ENCODE results near the gene CERS6.

CERS6 gene

DNA sequence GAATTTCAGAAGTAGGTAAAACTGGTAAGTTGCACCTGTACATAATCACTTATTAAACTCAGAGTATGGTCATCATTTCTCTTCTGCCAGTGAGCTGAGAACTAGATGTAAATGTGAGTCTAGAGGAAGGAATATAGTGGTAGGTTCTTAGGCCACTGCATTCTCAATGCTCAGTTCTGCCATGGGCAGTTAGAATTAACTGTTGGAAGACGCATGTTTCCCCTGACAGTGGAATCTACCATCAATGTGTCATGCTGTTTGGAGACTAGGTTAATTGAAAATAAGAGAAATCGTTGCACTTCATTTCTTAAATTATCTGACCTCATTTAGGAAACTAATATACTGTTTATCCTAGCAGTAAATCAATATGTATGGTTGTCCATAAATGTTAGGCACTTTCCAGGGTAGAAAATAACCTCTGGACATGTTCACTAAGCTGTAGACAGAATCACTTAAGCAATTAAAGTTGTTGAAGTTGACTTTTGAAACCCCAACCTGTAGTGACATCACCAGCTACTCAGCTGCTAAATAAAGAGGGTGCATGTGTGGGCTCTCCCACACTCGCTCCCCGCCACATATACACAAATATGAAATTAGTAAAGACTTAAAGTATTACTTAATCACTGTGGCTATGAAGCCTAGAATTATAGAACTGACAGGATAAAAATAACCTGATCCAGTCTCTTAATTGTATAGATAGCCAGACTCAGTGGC lies 254.8 kb downstream of the CERS6 start:
- no peak for DNase-seq

DNA sequence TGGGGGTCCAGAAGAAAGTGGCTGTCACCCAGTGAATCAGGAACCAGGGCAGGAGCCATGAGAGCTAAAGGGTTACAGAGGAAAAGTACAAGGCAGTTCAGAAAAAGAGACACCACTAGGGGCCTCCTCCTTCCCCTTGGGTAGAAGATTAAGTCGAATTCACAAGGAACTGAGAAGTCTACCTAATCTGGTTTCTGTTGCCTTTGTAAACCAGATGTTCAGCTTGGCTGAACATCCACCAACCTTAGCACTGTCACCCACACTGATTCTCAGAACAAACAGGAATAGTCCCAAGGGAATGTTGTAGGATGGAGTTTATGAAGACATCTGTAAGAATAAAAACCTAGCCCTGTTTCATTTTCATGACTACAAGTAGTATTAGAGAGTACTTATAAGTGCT lies 256.0 kb downstream of the CERS6 start:
- DNase-seq: no peak

DNA sequence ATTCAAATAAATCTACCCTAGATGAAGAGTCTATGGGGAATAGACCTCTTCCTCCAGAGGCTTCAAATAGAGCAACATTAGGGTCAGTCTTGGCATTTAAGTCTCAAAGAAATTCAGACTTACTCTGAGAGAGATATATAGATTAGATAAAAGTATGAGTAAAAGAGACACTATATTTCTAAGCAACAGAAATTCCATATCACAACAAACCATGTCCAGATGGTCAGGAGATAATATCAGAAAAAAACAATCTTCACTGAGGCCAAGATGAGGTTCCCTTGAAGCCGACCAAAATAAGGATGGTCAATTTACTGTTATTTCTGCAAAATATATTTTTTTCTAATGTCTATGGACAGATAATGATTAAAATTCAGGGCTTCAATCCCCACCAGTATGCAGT lies 257.3 kb downstream of the CERS6 start:
- no peak for DNase-seq

GRCh38 chr2:168715849-168716248 lies 259.8 kb downstream of the CERS6 start:
- no peak for DNase-seq

DNA sequence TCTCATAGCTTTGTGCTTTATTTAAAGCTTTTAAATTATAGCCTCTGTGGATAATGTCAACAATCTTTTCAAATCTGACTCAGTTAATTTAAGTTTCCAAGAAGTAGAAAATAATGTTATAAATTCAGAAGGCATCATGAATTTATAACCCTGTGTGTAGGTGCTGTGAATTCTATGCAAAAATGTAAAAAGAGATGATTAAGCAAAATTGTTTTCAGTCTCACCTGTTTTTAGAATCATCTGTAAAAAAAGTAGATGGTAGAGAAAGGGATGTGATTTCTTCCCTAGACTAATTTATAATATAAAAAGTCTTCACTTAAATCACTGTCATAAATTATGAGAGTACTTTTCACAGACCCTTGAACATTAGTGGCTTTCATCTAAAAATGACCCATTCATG lies 260.8 kb downstream of the CERS6 start:
- no peak for DNase-seq

DNA sequence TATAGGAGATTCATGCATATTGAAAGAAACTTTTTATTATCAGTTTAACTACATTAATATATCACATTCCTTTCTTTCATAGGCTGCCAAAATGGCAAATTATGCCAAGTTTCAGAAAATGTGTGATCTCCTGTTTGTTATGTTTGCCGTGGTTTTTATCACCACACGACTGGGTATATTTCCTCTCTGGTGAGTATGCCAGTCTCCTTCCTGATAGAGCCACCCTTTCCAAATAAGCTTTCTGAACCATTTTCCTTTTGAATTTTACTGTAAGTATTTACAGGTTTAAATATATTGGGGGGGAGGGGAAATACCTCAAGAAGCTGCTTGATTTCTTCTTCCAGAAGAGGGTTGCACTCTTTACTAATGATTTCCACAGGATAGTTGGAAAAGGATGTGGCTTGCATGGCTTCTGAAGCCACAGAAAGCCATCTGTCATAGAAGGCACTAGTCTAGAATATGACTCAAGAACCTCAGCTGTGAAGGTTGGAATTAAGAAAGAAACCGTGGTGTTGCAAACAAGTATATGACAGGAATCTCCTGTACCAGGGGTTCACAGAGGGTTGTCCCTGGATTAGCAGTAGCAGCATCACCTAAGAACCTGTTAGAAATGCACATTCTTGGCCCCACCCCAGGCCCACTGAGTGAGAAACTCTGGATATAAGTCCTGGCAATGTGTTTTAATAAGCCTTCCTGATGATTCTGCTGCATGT lies 261.9 kb downstream of the CERS6 start:
- DNase-seq: no peak

GRCh38 chr2:168718622-168719021 lies 262.6 kb downstream of the CERS6 start:
- no peak for DNase-seq

DNA sequence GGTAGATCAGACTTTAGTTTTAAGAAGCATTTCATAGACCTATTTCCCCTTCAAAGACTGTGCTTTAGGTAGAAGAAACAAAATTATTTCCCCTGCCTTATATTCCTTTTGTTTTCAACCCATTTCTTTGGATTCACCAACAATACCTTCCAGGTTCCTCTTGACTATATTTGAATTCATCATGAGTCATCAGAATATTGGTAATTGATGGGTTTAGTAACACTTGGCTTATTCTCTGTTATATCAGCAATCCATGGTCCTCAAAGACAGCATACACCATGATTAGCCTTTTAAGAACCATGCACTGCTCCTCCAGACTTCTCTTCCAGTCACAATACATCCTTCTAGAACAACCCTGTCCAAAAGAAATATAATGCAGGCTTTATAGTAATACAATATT lies 263.4 kb downstream of the CERS6 start:
- DNase-seq: no peak

GRCh38 chr2:168722592-168722991 lies 266.5 kb downstream of the CERS6 start:
- DNase-seq: no peak

DNA sequence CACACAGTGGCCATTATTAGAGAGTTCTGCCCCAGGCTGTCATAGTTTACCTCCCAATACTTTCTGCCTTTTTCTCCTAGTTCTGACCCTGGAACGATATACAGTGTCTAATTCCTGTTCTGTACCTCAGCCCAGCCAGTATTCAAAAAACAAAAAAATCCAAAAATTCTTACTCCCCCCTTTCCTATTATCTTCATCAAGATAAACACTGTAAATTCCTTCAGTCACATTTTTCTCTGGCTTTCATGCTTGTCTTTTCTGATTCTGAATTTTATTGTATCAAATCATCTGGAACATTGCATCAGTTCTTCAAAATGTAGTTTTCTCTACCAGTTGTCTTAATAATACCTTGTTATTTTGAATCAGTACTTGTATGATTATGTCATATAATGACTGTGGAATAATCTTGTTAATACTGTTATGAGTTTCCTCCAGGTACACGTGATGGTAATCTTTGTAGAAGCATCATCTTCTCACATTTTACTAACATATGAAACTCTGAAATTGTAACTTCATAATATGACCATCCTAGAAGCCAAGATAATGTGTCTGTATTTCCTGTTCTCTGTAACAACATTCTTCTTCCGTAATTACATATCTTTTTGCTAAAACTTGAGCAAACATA lies 267.3 kb downstream of the CERS6 start:
- DNase-seq: no peak

- no peak for DNase-seq
Observed at GRCh38 chr2:168726375-168726774, 270.3 kb downstream of the CERS6 start.

DNA sequence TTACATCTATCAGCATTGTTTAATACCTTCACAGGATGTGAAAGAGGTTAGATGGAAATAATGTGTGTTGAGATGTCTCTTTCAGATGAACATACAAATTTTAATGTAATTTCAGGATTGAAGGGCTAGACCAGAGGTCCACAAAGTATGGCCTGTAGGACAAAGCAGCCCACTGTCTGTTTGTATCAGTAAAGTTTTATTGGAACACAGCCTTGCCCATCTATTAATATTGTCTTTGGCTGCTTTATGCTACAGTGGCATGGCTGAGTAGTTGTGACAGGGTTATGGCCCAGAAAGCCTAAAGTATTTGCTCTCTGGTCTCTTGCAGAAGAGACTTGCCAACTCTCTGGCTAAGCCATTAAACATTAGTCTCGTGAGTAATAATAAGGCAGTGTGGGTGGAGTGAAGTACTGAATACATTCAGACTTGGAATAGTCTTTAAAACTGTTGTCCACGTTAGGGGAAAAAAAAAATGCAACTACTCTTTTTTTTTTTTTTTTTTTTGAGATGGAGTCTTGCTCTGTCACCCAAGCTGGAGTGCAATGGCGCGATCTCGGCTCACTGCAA lies 271.9 kb downstream of the CERS6 start:
- no peak for DNase-seq

DNA sequence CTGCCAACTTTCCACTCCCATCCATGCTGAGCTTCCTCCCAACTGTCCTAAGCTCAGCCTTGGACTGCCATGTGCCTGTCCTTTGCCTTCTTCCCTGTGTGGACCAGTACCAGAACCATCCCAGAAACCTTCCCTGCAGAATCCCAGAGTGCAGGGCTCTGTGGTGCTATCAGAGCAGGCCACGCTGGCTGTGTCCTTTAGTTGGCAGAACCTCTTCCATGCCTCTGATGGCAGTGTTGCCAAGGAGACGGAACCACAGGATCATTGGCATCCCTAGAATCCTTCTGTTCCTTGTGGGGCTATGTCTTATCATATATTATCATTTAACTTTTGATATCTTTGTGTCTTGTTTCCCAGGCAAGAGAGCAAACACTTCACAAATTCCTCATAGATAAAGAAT lies 273.4 kb downstream of the CERS6 start:
- DNase-seq: no peak

- DNase-seq: no peak
Observed at GRCh38 chr2:168730344-168730743, 274.3 kb downstream of the CERS6 start.

- no peak for DNase-seq
Observed at GRCh38 chr2:168731002-168731401, 274.9 kb downstream of the CERS6 start.

GRCh38 chr2:168731616-168732015 lies 275.5 kb downstream of the CERS6 start:
- no peak for DNase-seq

GRCh38 chr2:168732100-168732499 lies 276.0 kb downstream of the CERS6 start:
- no peak for DNase-seq

DNA sequence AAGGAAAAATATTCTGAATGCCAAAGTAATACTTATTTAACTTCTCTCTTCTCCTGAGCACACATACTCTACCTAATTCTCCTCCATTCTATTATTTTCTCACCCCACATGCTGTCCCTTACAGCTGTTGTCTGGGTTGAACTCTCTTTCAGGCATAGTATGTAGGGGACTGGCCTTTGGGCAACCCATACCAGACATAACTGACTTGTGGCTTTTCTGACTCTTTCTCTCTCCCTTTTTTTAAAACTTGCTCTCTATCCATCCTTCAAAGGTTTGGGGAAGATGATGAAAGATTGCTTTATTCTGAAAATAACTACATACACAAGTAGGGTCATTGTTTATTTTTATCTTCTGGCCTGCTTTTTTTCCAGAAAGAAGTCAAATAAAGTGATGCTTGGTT lies 276.4 kb downstream of the CERS6 start:
- DNase-seq: no peak

GRCh38 chr2:168734199-168734760 lies 278.2 kb downstream of the CERS6 start:
- no peak for DNase-seq

GRCh38 chr2:168736649-168737445 lies 280.8 kb downstream of the CERS6 start:
- DNase-seq: no peak

- no peak for DNase-seq
Observed at GRCh38 chr2:168738062-168738461, 282.0 kb downstream of the CERS6 start.

DNA sequence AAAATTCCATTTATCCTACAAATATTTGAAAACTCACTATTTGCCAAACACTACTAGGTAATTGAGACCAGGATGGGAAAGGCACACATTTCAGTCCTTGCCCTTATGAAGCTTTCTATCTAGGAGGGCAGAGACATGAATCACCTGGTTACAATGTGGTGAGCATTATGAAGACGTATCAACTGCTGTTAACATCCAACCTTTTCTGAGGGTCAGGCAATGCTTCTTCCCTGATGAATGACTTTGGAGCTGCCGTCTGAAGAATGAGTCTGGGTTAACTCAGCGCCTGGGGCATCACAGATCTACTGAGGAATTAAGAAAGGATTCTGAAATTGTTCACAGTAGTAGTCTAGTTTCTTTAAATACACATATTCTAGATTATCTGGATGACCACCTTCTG lies 284.3 kb downstream of the CERS6 start:
- no peak for DNase-seq

DNA sequence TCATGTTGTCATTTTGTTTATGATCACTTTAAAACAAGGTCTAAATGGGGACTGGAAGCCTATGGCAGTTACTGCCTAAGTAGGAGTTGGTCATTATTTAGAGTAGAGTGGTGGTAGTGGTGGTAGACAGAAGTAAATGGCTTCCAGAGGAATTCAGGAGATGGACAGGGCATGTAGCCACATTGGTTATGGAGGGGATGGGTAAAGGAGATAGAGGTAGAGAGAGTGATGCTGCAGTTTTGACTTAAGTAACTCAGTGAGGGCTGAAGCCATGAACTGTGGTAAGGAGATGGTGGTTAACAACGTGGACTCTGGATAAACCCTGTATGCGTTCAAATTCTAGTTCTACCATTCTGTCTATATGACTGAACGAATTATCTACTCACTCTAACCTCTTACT lies 284.7 kb downstream of the CERS6 start:
- no peak for DNase-seq
